ENCODE results near the gene SCNN1G. TPM values are rescaled to one million over a fixed set of nuclear protein-coding genes. Genes with fewer than 3 reads are reported as not detected.

Gene SCNN1G
- total and polyA plus RNA-seq, 9 of the 15 experiments (the other 6 are each of a cell fraction or from before 2014, with no cell fraction given) = not detected

DNA sequence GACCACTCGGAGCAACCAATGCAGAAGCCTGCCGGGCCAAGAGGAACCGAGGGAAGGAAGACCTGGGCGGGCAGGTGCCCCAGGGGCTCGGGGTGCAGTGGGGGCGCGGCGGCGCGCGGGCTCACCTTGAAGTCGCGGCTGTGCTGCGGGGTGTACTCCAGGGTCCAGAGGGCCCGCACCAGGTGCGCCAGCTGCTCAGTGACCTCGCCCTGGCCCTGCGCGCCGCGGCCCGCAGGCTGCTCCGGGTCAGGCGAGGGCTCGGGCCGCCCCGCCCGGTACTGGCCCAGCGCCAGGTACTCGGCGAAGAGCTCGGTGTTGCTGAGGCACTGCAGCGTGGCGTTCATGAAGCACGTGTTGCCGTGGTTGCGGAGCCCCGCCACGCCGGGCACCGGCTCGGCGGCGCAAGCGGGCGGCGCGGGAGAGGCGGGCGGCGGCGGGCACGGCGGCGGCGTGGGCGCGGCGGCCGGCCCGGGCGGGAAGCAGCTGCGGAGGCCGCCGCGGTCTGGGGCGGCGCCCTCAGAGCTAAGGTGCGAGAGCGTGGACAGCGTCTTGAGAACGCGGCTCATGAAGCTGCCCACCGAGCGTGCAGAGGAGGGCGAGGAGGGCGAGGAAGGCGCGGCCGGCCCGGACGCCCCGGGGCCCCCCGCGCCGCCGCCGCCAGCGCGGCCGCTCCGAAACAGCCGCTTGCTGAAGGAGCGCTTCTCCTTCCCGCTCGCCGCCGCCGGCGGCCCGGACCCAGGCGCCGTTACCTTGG is 33.9 kb upstream of the SCNN1G start:
- CTCF ChIA-PET (ENCODE audit: low intra/inter-chr PET ratio) = no interaction called here
- WGBS (ENCODE audit: insufficient coverage, low coverage, missing lambda C conversion rate) = 2% methylated on average over 49 of the region's 103 CpGs
- TF ChIP-seq, protein P1, sequence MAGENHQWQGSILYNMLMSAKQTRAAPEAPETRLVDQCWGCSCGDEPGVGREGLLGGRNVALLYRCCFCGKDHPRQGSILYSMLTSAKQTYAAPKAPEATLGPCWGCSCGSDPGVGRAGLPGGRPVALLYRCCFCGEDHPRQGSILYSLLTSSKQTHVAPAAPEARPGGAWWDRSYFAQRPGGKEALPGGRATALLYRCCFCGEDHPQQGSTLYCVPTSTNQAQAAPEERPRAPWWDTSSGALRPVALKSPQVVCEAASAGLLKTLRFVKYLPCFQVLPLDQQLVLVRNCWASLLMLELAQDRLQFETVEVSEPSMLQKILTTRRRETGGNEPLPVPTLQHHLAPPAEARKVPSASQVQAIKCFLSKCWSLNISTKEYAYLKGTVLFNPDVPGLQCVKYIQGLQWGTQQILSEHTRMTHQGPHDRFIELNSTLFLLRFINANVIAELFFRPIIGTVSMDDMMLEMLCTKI (IDR thresholded peaks at IDR 0.05; ENCODE audit: partially characterized antibody) = no peak
- TF ChIP-seq CHD4 (IDR thresholded peaks at IDR 0.05; ENCODE audit: insufficient read depth, insufficient replicate concordance, low read depth, low read length, poor library complexity, severe bottlenecking) = peak; percentile 46
- TF ChIP-seq FOXP1 (CRISPR knock-in tag; IDR thresholded peaks at IDR 0.05) = no peak
- TF ChIP-seq DIDO1 (tag; IDR thresholded peaks at IDR 0.05; ENCODE audit: low read depth) = no peak
- TF ChIP-seq ZNF696 (CRISPR knock-in tag; conservative IDR thresholded peaks at IDR 0.05) = no peak
- TF ChIP-seq TOE1 (IDR thresholded peaks at IDR 0.05; ENCODE audit: borderline replicate concordance) = no peak
- TF ChIP-seq TOE1 (CRISPR knock-in tag; IDR thresholded peaks at IDR 0.05; ENCODE audit: borderline replicate concordance, low read depth) = no peak
- TF ChIP-seq ELF4 (CRISPR knock-in tag; IDR thresholded peaks at IDR 0.05) = no peak
- TF ChIP-seq NFXL1 (CRISPR knock-in tag; IDR thresholded peaks at IDR 0.05) = no peak
- TF ChIP-seq STAG1 (CRISPR knock-in tag; IDR thresholded peaks at IDR 0.05; ENCODE audit: borderline replicate concordance) = no peak
- no peak for TF ChIP-seq TAF9B (IDR thresholded peaks at IDR 0.05; ENCODE audit: partially characterized antibody)
- peak; percentile 13 for TF ChIP-seq TBP (optimal IDR thresholded peaks at IDR 0.05; ENCODE audit: low read depth, low read length)
- no peak for TF ChIP-seq CC2D1A (IDR thresholded peaks at IDR 0.05)
- no peak for TF ChIP-seq ZNF707 (CRISPR knock-in tag; conservative IDR thresholded peaks at IDR 0.05)
- no peak for TF ChIP-seq SOX6 (IDR thresholded peaks at IDR 0.05)
- no peak for TF ChIP-seq TAL1 (IDR thresholded peaks at IDR 0.05)
- TF ChIP-seq, protein P2, sequence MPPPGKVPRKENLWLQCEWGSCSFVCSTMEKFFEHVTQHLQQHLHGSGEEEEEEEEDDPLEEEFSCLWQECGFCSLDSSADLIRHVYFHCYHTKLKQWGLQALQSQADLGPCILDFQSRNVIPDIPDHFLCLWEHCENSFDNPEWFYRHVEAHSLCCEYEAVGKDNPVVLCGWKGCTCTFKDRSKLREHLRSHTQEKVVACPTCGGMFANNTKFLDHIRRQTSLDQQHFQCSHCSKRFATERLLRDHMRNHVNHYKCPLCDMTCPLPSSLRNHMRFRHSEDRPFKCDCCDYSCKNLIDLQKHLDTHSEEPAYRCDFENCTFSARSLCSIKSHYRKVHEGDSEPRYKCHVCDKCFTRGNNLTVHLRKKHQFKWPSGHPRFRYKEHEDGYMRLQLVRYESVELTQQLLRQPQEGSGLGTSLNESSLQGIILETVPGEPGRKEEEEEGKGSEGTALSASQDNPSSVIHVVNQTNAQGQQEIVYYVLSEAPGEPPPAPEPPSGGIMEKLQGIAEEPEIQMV (tag; conservative IDR thresholded peaks at IDR 0.05; ENCODE audit: low read depth) = no peak
- no peak for TF ChIP-seq HNRNPH1 (optimal IDR thresholded peaks at IDR 0.05; ENCODE audit: low read depth, low read length)
- TF ChIP-seq KLF6 (CRISPR knock-in tag; IDR thresholded peaks at IDR 0.05; ENCODE audit: borderline replicate concordance) = no peak
- no peak for TF ChIP-seq CBX1 (IDR thresholded peaks at IDR 0.05; ENCODE audit: low read depth)
- TF ChIP-seq CAMTA2 (CRISPR knock-in tag; conservative IDR thresholded peaks at IDR 0.05) = no peak

More for the DNA sequence above, 33.9 kb upstream of the SCNN1G start:
- DNase-seq (ENCODE audit: extremely low read depth in 1 of 4, low spot score in 3 of 4) = peak; percentile 67 to 76 (median 69)
- H4K20me1 ChIP-seq (replicated peaks; ENCODE audit: control insufficient read depth, insufficient read depth, low read length) = no peaks in the 10 kb centered on the region; the same call in 1 of the 2 replicates
- H3K36me3 ChIP-seq (ENCODE audit: control insufficient read depth, insufficient read depth, low read length) = no peaks in the 10 kb centered on the region
- peaks cover 16% of the 10 kb centered on the region for H3K79me2 ChIP-seq (ENCODE audit: control insufficient read depth, insufficient read depth, low read length)
- peak overlapping the region; percentile 40 to 95; a peak in 3 of 4 replicates for H3K9ac ChIP-seq (ENCODE audit: insufficient read depth in 1 of 2, low read depth in 2 of 2, low read length in 2 of 2)
- H3K9me1 ChIP-seq (ENCODE audit: control insufficient read depth, insufficient read depth, low read length) = no peaks in the 10 kb centered on the region
- H3K9me3 ChIP-seq (replicated peaks; ENCODE audit: control insufficient read depth, insufficient read depth, low read depth, low read length) = no peaks in the 10 kb centered on the region
- intact Hi-C loops (cut with micrococcal nuclease) = no loop called here
- peak overlapping the region; percentile 60; the same call in 1 of the 3 replicates for H3K27ac ChIP-seq (ENCODE audit: extremely low read depth, low read depth, low read length)
- H2AFZ ChIP-seq (ENCODE audit: low read depth, low read length) = peak overlapping the region; percentile 80
- in situ Hi-C loops (cut with MboI) = no loop called here
- ATAC-seq = peak; percentile 64
- no peak for FAIRE-seq
- H3K4me3 ChIP-seq = peak overlapping the region; percentile 46
- POLR2A ChIA-PET = interaction anchor here (0.6 to 1.4 kb wide), 2 partner anchors 15 to 118 kb away, joined by 3 to 5 read pairs; no protein-coding TSS in a partner anchor
- BruUV-seq (replicated peaks) = no TSS peak
- peak overlapping the region; percentile 89 for H3K4me2 ChIP-seq (ENCODE audit: insufficient read depth, low read length)
- H3K27me3 ChIP-seq (ENCODE audit: control insufficient read depth in 2 of 2, insufficient read depth in 2 of 2, low read length in 2 of 2) = peaks cover 0 to 6% of the 10 kb centered on the region in 2 experiments; a peak in 3 of 5 replicates
- peaks cover 8 to 20% of the 10 kb centered on the region in 2 experiments; a peak in 4 of 5 replicates for H3K4me1 ChIP-seq (replicated peaks in 1 of 2; ENCODE audit: control insufficient read depth in 2 of 2, insufficient read depth in 2 of 2, low read length in 2 of 2)
